GM18861 (cell line): ENCODE measurements around the gene ENAH.
"Not testable (repeated sequence)": the region's sequence is repeated elsewhere in the genome, so short reads cannot be mapped to it uniquely, and the experiment has no call there.

Experiments
- ATAC-seq: cut with Tn5 transposase; IDR thresholded peaks from one replicate; pipeline ENCODE4 v1.9.1; 2021; ENCODE audit not compliant: unreplicated experiment

Gene ENAH

GRCh38 chr1:225650179-225650578 is 2.7 kb downstream of the ENAH start:
- no peak for ATAC-seq

GRCh38 chr1:225645194-225645895 is 7.6 kb downstream of the ENAH start:
- ATAC-seq, result no peak

- ATAC-seq, result no peak
Measured at GRCh38 chr1:225644666-225645065, 8.3 kb downstream of the ENAH start.

- ATAC-seq, result no peak
Measured at GRCh38 chr1:225642177-225642576, 10.7 kb downstream of the ENAH start.

GRCh38 chr1:225638853-225639252 is 14.1 kb downstream of the ENAH start:
- ATAC-seq, result no peak

GRCh38 chr1:225637651-225638199 is 15.2 kb downstream of the ENAH start:
- ATAC-seq, result no peak

- not testable (repeated sequence) for ATAC-seq
Measured at GRCh38 chr1:225636992-225637391, 15.9 kb downstream of the ENAH start.

- no peak for ATAC-seq
Measured at GRCh38 chr1:225635649-225636048, 17.3 kb downstream of the ENAH start.

GRCh38 chr1:225632836-225633235 is 20.1 kb downstream of the ENAH start:
- ATAC-seq, result not testable (repeated sequence)

- ATAC-seq, result no peak
Measured at GRCh38 chr1:225631021-225631663, 21.8 kb downstream of the ENAH start.

- no peak for ATAC-seq
Measured at GRCh38 chr1:225629483-225629882, 23.4 kb downstream of the ENAH start.

GRCh38 chr1:225628794-225629193 is 24.1 kb downstream of the ENAH start:
- not testable (repeated sequence) for ATAC-seq

GRCh38 chr1:225627304-225627947 is 25.5 kb downstream of the ENAH start:
- ATAC-seq, result no peak

GRCh38 chr1:225626698-225627097 is 26.2 kb downstream of the ENAH start:
- no peak for ATAC-seq

GRCh38 chr1:225617956-225618355 is 35.0 kb downstream of the ENAH start:
- ATAC-seq, result no peak

- no peak for ATAC-seq
Measured at GRCh38 chr1:225617479-225617878, 35.4 kb downstream of the ENAH start.

- not testable (repeated sequence) for ATAC-seq
Measured at GRCh38 chr1:225615403-225615790, 37.5 kb downstream of the ENAH start.

- ATAC-seq, result no peak
Measured at GRCh38 chr1:225613006-225613405, 39.9 kb downstream of the ENAH start.

- no peak for ATAC-seq
Measured at GRCh38 chr1:225612287-225612686, 40.6 kb downstream of the ENAH start.

- ATAC-seq, result no peak
Measured at GRCh38 chr1:225611537-225612223, 41.2 kb downstream of the ENAH start.

- ATAC-seq, result no peak
Measured at GRCh38 chr1:225610539-225610938, 42.4 kb downstream of the ENAH start.
